HG03571 (cell line): ENCODE results near the gene MYO7A.

Source experiments
- ATAC-seq: cut with Tn5 transposase; IDR thresholded peaks from one replicate; pipeline ENCODE4 v1.9.1; 2021; ENCODE audit not compliant: unreplicated experiment

MYO7A gene

GRCh38 chr11:77159937-77160495, 32.0 kb downstream of the MYO7A start:
- ATAC-seq = no peak

- no peak for ATAC-seq
These were observed 35.2 kb downstream of the MYO7A start for GRCh38 chr11:77163271-77163670.

GRCh38 chr11:77165066-77165465, 37.0 kb downstream of the MYO7A start:
- ATAC-seq = no peak

GRCh38 chr11:77166021-77166420, 38.0 kb downstream of the MYO7A start:
- no peak for ATAC-seq

GRCh38 chr11:77167111-77167626, 39.1 kb downstream of the MYO7A start:
- ATAC-seq = no peak

GRCh38 chr11:77167791-77168190, 39.7 kb downstream of the MYO7A start:
- ATAC-seq = no peak

- ATAC-seq = no peak
These were observed 42.1 kb downstream of the MYO7A start for GRCh38 chr11:77170107-77170506.

GRCh38 chr11:77171254-77171653, 43.2 kb downstream of the MYO7A start:
- no peak for ATAC-seq

GRCh38 chr11:77171885-77172665, 44.0 kb downstream of the MYO7A start:
- ATAC-seq = no peak

GRCh38 chr11:77172666-77172982, 44.6 kb downstream of the MYO7A start:
- ATAC-seq = no peak

GRCh38 chr11:77173494-77173893, 45.4 kb downstream of the MYO7A start:
- no peak for ATAC-seq

- no peak for ATAC-seq
These were observed 46.5 kb downstream of the MYO7A start for GRCh38 chr11:77174559-77174958.

- ATAC-seq = no peak
These were observed 47.2 kb downstream of the MYO7A start for GRCh38 chr11:77175021-77175842.

GRCh38 chr11:77175869-77176539, 48.0 kb downstream of the MYO7A start:
- ATAC-seq = no peak

- ATAC-seq = no peak
These were observed 49.0 kb downstream of the MYO7A start for GRCh38 chr11:77176996-77177395.

GRCh38 chr11:77178150-77178549, 50.1 kb downstream of the MYO7A start:
- no peak for ATAC-seq

GRCh38 chr11:77179048-77179447, 51.0 kb downstream of the MYO7A start:
- ATAC-seq = no peak

GRCh38 chr11:77179681-77180080, 51.6 kb downstream of the MYO7A start:
- no peak for ATAC-seq

- no peak for ATAC-seq
These were observed 52.3 kb downstream of the MYO7A start for GRCh38 chr11:77180346-77180745.

- no peak for ATAC-seq
These were observed 53.2 kb downstream of the MYO7A start for GRCh38 chr11:77181226-77181625.

GRCh38 chr11:77181799-77182541, 53.9 kb downstream of the MYO7A start:
- ATAC-seq = no peak
